HG02623 (cell line): Measurements from ENCODE around the gene DAPK2.
"Not testable (repeated sequence)": the region's sequence is repeated elsewhere in the genome, so short reads cannot be mapped to it uniquely, and the experiment has no call there.

Experiments
- ATAC-seq: cut with Tn5 transposase; IDR thresholded peaks from one replicate; pipeline ENCODE4 v1.9.1; 2021; ENCODE audit warnings: moderate library complexity; ENCODE audit not compliant: unreplicated experiment

The DAPK2 gene

GRCh38 chr15:63978511-63979261 is 67.6 kb downstream of the DAPK2 start:
- no peak for ATAC-seq

GRCh38 chr15:63977119-63977518 is 69.2 kb downstream of the DAPK2 start:
- no peak for ATAC-seq

GRCh38 chr15:63974021-63974420 is 72.3 kb downstream of the DAPK2 start:
- no peak for ATAC-seq

- ATAC-seq = no peak
Measured at GRCh38 chr15:63973212-63974009, 72.9 kb downstream of the DAPK2 start.

DNA sequence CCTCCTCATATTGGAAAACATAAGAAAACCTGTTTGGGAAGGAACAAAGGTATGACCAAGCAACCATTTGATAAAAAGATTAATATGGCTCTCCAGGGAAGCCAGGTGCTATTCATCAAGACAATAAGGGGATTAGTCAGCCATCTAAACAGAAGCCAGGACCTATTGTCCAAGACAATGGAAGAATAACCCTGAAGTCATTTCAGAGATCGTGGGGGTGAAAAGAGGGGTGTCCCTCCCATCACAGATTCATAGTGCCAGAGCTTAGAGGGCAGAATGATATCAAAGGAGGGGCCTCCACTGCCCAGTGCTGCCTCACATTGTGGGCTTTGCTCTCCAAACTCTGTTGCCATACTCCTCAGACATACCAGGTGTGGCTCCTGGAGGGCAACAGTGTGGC is 73.5 kb downstream of the DAPK2 start:
- no peak for ATAC-seq

DNA sequence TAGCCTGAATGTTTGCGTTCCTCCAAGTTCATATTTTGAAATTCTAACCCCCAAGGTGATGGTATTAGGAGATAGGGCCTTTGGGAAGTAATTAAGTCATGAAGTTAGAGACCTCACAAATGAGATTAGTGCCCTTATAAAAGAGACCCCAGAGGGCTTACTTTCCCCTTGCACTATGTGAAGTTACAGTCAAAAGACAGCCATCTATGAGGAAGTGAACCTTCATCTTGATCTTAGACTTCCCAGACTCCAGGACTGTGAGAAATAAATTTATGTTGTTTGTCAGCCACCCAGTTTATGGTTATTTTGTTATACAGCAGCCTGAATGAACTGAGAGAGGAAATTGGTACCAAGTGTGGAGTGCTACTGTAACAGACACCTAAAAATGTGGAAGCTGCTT is 74.4 kb downstream of the DAPK2 start:
- no peak for ATAC-seq

DNA sequence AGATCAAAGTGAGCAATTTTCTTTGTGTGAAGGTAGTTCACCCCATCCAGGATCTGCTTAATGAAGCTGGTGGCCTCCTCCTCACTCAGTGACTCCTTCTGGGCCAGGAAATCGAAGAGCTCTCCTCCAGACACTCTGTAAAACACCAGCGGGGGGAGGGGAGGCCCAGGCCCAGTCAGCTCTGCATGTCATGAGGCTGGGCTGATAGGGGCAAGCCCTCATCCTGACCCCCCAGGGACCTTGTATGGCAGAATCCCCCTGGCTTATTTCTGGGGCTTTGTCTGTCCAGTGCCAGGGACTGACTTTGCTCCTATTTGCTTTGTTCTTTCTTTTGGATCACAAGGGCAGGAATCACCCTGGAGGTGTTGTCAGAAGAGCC is 74.9 kb downstream of the DAPK2 start:
- no peak for ATAC-seq

DNA sequence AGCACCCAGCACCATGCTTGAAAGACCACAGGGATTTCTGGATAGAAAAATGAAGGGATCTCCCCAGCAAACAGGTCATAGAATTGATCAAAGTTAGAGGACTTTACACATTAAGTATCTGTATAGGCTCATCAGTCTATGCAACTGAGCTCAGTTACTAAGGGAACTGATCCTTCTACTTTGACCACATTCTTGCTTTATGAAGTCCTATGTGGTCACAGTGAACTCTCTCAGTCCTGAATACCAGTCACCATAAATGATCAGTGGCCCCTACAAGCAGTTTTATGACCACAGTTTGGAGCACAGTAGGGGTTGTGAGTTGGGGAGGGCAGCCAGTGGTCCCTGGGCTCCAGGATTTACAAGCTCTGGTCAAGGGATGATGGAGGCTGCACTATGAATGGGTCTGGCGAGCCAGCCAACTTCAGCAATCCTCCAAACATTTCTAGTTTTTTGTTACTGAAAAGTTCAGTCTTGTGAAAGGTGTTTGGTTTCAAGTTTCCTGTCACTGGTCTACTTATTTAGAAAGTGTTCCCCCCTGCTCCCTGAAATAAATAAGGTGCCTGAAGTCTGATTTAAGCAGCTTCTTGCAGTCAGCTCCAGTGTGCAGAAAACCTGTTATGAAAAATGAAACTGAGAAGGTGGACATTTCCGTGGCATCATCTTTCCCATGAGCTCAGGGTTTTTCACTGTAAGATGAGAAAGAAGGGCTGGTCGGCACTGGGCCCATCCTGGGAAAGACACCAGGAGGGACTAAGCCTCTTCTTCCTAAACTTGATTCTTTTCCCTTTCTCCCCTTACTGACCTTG is 75.5 kb downstream of the DAPK2 start:
- peak; percentile 94 for ATAC-seq

DNA sequence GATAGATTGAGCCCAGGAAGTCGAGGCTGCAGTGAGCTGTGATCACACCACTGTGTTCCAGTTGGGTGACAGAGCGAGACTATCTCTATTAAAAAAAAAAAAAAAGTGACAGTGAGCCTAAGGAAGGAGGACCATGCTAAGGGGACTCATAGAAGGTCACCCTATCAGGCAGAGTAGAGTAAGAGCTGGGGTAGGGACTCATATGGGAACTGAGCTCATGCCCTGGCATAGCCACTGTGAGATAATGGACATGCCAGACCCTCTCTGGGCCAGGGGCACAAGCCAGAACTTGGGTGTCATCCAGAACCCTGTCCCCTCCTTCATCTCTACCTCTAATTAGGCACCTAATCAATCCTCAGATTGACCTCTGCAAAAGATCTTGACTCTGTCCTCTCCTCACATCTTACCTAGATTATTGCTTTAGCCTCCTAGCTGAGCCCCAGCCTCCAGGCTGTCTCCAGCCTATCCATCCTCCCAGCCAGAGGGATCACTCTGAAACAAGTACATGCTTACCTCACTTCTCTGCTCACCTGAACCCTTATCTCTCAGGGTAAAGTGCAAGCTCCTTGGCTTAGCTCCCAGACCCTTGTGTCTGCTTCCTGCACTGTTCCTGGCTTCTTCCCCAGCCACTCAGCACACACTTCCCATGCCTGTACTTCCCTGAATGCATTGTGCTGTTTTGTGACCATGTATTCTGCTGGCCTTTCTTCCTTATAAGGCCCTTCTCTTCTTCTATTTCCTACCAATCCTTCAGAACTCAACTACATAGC is 76.4 kb downstream of the DAPK2 start:
- ATAC-seq = no peak

DNA sequence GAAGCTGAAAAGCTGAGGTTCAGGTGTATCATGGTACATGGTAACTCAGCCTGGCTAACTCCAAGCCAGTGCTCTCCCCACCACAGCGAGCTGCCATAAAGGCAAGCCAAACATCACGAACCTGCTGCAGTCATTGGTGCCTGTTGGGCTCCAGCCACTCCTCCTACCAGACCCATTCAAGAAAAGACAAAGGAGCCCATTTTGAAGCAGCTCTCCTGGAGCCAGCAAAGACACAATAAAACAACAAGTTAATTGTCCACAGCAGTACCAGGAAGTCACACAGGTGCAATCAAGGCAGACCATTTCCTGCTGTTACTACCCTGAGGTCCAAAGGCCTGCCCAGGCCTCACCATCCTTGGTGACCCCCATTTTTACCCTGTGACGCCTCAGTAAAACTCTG is 77.6 kb downstream of the DAPK2 start:
- no peak for ATAC-seq

DNA sequence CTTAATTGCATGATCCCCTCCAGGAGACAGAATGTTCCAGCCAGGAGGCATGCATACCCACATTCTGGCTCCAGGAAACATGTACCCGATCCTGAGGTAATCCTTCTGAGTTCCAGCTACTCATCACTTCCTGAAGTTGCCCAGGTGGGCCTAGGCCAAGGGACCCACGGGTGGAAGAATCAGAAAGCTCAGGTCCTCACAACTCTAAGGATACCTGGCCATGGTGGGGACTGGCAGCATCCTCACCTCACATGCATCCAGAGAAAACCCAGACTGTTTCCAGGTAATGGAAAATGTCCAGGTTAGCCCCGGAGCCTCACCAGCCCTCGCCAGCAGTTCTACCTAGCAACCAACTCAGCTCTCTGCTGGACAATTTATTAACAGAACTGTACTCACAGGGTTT is 78.2 kb downstream of the DAPK2 start:
- ATAC-seq = no peak

- ATAC-seq = no peak
Measured at GRCh38 chr15:63967616-63968015, 78.7 kb downstream of the DAPK2 start.

- not testable (repeated sequence) for ATAC-seq
Measured at GRCh38 chr15:63962947-63963721, 83.2 kb downstream of the DAPK2 start.

DNA sequence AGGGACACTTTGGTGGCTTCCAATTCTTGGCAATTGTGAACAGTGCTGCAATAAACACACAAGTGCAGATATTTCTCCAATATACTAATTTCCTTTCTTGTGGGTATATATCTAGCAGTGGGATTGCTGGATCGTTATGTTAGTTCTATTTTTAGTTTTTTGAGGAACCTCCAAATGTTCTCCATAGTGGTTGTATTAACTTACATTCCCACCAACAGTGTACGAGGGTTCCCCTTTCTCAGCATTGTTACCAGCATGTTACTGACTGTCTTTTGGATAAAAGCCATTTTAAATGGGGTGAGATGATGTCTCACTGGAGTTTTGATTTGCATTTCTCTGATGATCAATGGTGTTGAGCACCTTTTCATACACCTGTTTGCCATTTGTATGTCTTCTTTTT is 92.8 kb downstream of the DAPK2 start:
- no peak for ATAC-seq

DNA sequence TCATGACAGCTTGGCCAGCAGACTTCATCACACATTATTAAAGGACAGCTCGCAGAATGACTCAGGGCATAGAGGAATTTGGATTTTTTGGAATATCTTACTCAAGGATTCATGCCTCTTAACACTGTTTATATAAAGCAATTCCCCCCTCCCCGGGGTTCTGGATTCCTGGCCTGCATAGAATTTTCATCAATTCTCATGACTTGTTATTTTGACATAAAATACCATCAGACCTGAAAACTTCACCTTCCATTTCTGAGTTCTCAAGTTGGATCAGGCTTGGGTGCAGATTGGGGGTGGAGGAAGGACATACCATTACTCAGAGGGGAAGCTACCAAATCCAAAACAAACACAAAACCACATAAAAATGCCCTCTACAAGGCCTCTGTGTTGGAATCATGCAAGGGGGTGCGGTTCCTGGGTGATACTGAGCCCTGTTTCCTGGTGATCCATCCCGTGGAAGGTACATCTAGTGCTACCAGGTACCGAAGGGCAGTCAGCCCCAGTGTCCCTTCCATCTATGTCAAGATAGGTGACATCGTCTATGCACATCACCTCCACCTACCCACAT is 95.3 kb downstream of the DAPK2 start:
- no peak for ATAC-seq

DNA sequence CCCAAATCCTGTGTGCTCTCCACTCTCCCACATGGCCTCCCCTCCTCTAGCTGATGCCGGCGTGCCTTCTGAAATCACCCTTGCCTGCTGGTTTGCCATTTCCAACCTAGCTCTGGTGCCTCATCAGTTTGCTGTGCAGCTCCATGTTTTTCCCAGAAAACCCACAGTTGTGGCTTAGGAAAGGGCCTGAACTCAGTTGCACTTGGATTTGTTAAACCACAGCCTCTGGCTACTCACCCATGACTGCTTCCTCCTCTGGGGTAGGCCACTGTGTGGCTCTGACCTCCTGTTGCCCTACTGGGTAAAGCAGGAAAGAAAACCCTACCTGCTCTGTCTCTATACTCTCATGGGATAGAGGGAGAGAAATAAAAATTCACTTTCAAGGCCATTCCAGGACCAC is 97.3 kb downstream of the DAPK2 start:
- ATAC-seq = no peak

DNA sequence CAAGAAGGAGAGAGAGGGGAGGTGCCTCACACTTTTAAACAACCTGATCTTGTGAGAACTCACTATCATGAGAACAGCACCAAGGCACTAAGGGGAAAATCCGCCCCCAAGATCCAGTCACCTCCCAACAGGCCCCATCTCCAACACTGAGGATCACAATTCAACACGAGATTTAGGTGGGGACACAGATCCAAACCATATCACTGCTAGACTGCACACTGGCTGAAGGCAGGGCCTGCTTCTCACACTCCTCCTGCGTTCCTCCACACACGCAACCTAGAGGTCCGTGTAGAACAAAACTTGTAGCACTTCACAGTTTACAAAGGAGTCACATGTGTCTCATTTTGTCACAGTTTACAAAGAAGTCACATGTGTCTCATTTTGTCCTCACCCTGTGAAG is 97.8 kb downstream of the DAPK2 start:
- ATAC-seq = no peak

DNA sequence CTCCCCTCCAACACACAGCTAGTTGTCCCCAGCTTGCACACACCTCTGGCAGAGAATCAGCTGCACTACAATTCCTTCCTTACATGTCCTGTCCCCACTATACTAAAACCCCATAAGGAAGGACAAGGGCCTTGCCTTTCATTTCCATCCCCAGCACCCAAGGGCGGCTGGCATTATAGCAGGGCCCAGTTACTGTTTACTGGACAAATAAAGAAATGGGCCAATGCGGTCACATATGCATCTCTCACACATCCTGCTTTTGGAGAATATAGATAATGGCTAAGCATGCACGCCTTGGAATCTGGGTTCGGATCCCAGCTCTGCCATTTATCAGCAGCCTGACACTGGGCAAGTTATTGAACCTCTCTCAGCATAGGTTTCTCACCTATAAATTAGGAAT is 99.1 kb downstream of the DAPK2 start:
- no peak for ATAC-seq

DNA sequence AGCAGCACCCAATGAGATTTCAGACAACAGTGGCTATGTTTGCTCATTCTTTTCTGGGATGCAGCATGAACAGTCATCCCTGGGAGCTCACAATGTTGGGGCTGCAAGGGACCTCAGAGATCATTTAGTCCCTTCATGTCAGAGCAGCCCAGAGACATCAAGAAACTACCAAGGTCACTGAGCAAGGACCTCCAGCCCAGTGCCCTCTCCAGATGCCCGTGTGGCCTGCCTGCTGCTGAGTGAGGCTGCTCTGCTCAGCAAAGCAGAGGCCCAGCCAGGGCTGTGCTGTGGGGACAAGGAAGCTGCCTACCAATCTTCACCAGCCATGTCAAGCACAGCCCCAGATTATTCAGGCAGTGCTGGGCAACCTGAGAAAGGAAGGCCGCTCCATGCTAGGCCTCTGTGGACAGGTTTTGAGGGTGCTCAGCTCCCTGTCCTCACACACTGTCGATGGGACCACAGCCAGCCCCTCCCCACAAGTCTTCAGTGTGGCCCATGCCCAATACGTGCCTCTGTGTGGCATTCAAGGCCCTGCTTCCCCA is 99.7 kb downstream of the DAPK2 start:
- no peak for ATAC-seq
